GM18858 (cell line): ENCODE data around the gene ANAPC2.

ENCODE experiments used
- ATAC-seq: cut with Tn5 transposase; IDR thresholded peaks from one replicate; pipeline ENCODE4 v1.9.1; 2021; ENCODE audit not compliant: unreplicated experiment

Gene ANAPC2

DNA sequence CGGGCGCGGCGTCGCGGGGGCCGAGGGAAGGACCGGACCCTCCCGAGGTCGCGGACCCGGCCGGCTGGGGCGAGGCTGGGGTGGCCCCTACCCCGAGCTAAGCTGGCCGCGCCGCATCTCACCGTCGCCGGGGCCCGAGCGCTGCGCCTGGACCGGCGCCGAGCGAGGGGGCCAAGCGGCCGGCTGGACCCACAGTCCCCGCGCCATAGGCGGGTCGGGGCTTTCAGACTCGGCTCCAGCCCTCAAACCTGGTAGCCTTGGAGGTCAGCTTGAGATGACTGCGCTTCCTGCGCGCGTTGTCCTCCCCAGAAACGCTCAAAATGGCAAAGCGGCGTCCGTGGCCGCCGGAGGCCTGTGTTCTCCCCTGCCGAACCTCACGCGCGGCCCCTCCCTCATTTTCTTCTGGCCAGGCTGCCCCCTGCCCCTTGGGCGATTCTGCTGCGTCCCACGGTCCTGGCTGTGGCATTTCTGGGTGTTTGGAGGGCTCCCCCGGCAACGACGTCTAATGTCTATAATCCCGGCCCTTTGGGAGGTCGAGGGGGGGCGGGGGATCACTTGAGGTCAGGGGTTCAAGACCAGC is 58.1 kb downstream of the ANAPC2 start:
- ATAC-seq, result peak; percentile 16

GRCh38 chr9:137129456-137130175 is 58.7 kb downstream of the ANAPC2 start:
- ATAC-seq, result peak; percentile 51

- ATAC-seq, result no peak
These were observed 59.4 kb downstream of the ANAPC2 start for GRCh38 chr9:137128862-137129455.

DNA sequence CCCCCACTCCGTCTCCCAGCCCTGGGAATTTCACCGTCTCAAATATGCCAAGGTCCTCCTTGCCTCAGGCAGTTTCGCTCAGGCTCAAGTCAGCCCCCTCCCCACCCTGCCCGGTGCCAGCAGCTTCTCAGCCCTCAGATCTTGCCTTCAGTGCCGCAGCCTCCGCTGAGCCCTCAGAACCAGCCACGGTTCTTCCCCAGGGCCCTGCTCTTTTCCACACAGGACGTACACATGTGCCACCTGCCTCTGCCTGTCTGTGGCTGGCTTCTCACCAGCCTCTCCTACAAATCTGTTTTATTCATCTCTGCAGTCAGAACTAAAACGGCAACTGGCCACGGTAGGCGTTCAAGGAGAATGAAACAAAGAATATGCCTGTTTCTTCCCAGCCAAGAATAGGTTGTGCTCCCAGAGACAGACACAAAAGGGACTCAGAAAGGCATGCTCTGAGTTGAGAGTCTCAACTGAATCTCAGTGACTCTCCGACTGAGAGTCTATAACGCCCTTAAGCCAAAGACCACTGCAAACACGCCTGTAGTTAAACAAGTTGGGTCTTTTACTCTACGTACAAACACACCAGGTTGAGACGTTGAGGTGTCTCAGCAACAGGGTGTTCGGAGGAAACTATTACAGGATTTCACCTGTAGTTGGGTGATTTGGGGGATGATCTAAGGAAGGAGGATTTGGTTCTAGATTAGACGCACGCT is 60.0 kb downstream of the ANAPC2 start:
- ATAC-seq, result no peak

DNA sequence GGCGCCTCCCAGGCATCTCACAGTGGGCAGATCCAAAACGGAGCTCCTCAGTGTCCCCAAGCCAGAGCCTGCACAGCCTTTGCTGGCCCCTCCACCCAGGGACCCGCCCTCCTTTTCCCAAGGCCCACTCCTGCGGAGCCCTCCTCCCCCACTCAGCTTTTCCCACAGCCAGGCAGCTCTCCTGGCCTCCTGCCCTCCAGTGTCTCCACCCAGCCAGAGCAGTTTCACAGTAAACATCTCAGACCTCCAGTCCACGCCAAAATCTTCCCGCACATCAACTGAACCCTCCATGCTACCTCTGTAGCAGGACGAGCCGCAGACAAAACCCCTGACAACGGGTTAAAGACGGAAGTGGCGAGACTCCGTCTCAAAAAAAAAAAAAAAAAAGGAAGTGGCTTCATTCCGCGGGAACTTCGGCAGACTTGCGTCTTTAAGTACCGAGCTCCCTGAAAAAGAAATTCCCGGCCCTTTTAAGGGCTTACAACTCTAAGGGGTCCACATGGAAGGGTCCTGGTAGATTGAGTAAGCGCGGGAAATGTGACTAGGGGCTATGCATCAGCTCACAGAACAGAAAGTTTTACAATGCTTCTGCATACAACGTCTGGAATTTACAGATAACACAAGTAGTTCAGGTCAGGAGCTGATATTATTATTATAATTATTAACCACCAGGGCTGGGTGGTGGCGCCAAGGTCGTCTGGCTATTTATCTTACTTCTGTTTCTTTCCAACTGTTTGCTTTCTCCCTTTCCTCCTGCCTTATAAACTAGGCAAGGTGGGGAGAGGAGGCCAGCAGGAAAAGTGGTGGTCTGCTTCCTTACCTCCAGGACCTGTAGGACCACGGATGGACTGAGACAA is 60.8 kb downstream of the ANAPC2 start:
- no peak for ATAC-seq

DNA sequence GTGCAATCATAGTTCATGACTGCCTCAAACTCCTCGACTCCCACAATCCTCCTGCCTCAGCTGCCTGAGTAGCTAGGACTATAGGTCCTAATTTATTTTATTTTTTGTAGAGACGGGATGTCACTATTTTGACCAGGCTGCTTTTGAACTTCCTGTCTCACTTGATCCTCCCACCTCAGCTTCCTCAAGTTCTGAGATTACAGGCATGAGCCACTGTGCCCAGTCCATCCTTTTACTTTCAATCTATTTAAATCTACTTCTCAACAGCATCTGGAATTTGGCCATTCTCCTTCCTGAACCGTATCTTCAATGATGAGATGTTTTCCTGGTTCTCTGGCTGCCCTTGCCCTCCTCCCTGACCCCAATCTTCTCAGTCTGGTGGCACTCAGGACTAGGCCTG is 61.6 kb downstream of the ANAPC2 start:
- no peak for ATAC-seq
